Erythroblast (primary cell): Measurements from ENCODE around the gene SPATS2.

Experiments
- GATA1 ChIP-seq: IDR thresholded peaks from 2 replicates; pipeline ENCODE4 v1.6.1; 2011; ENCODE audit warnings: low read depth, mild to moderate bottlenecking, control low read depth, low read length, moderate library complexity
- POLR2A ChIP-seq: IDR thresholded peaks from 2 replicates; pipeline ENCODE4 v1.6.1; 2011; ENCODE audit warnings: mild to moderate bottlenecking, low read length

- TF ChIP-seq POLR2A (no peak), GATA1 (no peak)
Measured at GRCh38 chr12:49347311-49348193, 19.7 kb upstream of the SPATS2 start.
